Suprapubic skin (tissue), 4 donors: ENCODE results near the gene U2AF2.

Experiments used
- CTCF ChIP-seq, 2 donors: fragments of 200-600 bp in 1 of 2; fragments of 450-650 bp in 1 of 2; sonication (generic) in 1 of 2; IDR thresholded peaks; one replicate each; pipeline ENCODE4 v1.5.1; 2016 to 2019; ENCODE audit warnings: antibody characterized with exemption in 2 of 2, mild to moderate bottlenecking in 1 of 2, moderate library complexity in 1 of 2
- EP300 ChIP-seq: sonication (generic); formaldehyde crosslinking; IDR thresholded peaks from one replicate; pipeline ENCODE4 v1.6.1; 2017; ENCODE audit warnings: antibody characterized with exemption
- POLR2A ChIP-seq, 2 donors: fragments of 450-650 bp; IDR thresholded peaks; one replicate each; pipeline ENCODE4 v1.6.1; 2017; ENCODE audit warnings: antibody characterized with exemption in 2 of 2, mild to moderate bottlenecking in 2 of 2, moderate library complexity in 2 of 2
- POLR2AphosphoS5 ChIP-seq, 3 donors: sonication (generic); formaldehyde crosslinking; IDR thresholded peaks; one replicate each; pipeline ENCODE4 v1.6.1; 2017; ENCODE audit warnings: antibody characterized with exemption in 3 of 3

- TF ChIP-seq POLR2A (IDR thresholded peaks at IDR 0.05) = no peak
- no peak for TF ChIP-seq CTCF (IDR thresholded peaks at IDR 0.05)
- TF ChIP-seq EP300 = no peak
- no peak for TF ChIP-seq POLR2AphosphoS5 (IDR thresholded peaks at IDR 0.05)
Observed at GRCh38 chr19:55635334-55635717, 19.5 kb upstream of the U2AF2 start.
